Fibroblast of gingiva (primary cell): Measurements from ENCODE around the gene PELI2.
A peak's percentile ranks its signal among the peaks of the same experiment; 100 is the strongest.

Source experiments
- DNase-seq: peaks from one replicate; pipeline ENCODE4 v3.0.0-alpha.2; 2011; ENCODE audit warnings: low read depth

PELI2 gene

DNA sequence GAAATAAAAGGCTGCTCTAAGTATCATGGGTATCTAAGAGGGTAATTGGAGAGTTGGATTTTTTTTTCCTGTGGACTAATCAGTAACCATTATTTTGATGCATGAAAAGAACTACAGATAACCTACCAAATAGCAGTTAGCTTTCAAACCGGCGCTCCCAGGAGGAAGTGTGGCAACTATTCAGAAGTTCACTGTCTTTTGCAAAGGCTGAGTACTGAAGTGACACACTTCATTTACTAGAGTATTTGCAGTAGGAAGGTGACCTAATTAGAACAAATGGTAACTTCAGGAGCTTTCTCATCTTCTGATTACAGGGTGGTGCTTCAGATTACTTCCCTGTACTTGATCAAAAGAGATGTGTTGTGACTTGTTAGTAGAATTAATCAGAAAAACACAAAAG, 87.7 kb downstream of the PELI2 start:
- no peak for DNase-seq

DNA sequence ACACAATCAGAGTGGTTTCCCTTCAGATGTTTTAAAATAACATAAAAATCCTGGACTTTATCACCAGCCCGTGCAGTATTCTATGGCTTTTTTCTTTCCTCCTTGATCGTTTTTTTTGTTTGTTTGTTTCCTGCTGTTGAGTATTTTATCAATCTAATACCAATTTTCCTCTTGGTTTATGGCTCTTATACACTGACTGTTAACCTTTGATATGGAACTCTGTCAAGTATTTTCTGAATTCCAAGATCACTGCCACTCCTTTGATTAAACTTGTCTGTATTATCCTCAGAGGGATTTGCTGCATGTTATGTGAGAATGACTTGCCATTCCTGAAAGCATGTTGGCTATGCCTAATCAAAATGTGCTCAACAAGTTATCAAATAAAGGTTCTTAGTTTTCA, 88.4 kb downstream of the PELI2 start:
- DNase-seq, result no peak

DNA sequence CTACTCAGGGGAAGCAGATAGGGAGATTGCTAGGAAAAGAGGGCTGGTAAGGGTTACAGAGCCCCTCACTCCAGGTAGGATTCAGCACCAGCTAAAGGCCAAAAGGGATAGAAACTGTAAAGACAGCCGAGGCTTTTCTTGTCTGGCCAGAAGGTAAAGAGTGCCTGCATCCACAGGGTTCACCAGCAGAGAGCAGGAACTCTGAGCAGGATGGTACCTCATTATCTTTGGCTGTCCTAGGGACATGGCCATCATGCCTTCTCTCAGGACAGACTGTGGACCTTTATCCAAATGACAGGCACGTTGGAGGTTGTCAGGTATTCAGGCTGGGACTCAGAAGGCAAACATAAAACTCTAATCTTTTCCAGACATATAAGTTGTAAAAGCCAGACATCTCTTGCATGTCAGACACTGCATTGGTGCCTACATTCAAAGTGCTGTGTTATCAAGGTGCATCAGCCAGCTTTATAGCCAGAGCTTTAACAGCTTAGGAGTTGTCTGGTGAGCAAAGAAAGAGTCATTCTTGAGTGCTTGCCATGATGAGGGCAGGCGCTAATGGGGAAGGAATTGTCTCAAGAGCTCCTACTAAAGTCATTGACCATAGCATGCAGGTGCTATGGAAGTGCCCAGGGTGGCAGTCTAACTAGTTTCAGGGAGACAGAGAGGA, 89.5 kb downstream of the PELI2 start:
- no peak for DNase-seq

DNA sequence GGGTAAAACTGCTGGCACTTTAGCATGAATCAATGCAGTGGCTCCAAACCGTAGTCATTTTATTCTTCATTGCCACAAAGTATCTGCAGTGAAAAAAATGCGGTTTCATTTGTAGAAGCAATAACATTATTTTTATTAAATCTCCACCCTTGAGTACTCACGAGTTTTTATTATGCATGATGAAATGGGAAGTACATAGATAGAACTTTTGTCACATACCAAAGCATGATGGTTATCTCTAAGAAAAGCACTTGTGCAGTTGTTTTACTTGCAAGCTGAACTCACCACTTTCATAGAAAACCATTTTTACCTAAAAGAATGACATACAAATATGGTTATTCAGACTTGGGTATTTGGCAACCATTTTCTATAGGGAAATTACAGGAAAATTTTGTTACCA, 90.3 kb downstream of the PELI2 start:
- DNase-seq, result no peak

DNA sequence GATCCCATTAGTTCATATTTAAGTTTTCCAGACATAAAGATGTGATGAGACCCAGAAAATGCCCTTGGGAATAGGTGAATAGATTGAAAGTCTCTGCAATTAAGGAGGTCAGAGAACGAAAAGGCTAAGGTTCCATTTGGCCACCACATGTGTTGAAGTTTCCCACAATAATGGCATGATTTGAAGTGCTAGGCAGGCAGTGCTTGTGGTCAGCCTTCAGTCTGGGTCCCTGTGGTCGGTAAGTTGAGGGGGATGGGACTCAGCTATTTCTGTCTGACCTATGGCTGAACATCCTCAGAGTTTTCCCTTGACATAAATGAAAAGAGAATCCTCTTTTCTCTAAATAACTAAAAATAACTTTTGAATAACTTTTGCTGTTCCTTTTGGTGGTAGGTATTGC, 92.4 kb downstream of the PELI2 start:
- no peak for DNase-seq

DNA sequence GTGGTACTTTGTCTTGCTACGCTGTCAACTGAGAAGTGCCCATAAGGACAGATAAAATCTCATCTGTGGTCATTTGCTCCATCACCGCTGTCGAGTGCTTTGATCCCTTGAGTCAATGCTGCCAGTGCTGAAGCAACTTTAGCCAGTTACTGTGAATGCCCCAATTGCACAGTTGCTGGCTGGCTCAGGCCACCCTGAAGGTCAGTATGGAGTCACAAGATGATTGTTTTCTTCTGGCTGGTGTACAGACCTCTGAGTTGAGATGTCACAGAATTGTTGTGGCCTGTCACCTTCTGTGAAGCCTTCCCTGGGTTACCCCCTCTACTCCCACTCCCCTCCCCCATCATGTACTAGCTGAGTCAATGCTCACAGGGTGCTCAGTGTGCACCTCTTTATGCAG, 92.9 kb downstream of the PELI2 start:
- DNase-seq, result no peak

DNA sequence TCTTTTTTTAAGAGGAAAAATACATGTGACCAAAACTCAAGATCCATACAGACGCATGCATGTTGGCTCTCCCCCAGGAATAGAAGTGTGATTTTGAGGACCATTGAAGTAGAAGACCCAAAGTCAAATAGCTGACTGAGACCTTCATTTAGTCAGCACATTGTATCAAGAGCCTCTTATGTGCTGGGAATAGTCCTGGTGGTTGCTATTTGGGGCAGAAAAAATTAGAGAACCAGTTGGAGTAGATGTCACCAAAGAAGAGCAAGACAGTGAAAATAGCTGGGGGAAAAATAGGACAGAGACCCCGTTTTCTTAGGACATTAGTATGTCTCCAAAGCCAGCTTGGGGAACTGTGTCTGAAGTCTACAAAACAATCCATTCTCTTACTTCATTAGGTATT, 93.6 kb downstream of the PELI2 start:
- no peak for DNase-seq

DNA sequence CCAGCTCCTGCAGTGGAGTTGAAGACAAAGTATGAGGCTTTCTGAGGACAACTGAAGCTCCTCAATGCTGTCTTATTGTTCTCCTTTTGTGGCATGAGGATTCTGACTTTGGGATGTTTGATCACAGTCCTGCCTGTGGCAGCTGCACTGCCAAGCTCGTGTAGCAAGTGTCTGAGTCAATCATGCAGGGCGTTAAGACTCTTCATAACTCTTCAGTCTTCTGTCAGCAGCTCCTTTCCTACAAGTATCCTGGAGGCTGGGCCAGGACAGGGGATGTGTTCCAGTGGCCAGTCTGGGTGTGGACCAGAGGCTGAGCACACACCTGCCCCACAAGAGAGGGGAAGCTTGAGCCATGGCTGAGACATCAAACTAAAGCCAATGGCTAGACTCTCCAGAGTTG, 94.3 kb downstream of the PELI2 start:
- no peak for DNase-seq

DNA sequence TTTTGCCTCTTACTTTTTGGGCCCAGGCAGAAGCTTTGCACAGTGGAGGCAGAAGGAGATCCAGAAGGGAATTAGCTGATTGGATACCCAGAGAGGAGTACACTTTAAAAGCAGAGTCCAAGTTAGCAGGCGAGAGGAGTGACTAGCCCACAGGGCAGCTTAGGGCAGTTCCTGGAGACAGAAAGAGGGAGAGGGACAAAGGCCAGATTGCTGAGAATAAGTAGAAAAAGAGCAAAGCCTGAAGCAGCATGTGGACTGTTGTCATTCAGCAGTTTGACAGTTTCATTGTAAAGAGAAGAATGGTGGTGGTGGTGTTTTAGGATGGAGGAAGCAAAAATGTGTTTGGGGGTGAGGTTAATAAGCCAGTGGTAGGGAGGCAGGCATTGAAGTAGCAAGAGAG, 95.1 kb downstream of the PELI2 start:
- no peak for DNase-seq

DNA sequence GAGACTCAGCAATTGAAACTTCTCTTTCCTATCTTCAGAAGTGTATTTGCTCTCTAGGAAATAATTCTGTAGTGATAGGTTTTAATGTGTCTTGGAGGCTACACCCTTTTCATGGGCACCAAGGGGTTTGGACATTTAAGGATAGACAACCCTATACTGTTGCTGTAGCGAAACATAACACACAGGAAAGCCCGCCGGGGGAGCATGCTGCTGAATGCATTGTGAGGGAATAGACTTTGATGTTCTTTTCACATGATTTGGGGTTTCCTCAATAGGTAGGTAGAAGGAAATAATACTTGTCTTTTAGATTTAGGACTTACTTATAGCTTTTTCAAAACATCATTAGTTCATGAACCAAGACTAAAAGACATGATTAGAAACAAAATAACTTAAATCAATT, 97.0 kb downstream of the PELI2 start:
- DNase-seq, result no peak

DNA sequence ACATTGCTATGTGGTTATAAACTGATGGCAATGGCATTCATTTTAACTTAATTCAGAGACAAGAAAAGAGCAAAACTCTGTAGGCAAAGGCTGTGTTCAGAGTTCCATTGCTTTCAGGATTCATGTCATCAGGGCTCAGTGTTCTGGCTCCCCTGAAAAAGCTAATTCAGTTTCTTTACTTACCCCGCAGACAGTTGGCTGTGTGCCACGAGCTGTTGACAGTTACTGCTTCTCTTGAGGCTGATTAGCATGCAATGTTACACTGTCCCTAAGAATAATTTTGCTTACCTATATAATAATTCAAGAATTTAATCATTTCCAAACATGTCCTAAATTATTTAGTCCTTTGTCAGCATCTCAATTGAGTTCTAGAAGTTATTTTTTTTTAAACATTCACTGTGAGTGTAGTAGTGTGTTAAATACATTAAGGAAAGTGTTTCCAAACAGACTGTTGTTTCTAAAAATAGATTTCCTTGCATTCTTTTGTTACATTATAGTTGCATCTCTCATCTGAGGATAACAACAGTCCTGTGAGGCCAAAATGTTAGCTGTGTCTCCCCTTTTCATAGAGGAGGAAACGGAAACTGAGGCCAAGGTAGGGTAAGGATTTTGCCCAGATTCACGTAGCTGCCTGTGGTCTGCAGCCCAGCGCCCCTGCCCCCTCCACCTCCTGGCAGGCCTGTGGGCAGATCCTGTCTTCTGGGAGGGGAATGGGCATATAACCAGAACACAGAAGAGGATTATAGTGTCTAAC, 98.6 kb downstream of the PELI2 start:
- DNase-seq, result peak; percentile 23

DNA sequence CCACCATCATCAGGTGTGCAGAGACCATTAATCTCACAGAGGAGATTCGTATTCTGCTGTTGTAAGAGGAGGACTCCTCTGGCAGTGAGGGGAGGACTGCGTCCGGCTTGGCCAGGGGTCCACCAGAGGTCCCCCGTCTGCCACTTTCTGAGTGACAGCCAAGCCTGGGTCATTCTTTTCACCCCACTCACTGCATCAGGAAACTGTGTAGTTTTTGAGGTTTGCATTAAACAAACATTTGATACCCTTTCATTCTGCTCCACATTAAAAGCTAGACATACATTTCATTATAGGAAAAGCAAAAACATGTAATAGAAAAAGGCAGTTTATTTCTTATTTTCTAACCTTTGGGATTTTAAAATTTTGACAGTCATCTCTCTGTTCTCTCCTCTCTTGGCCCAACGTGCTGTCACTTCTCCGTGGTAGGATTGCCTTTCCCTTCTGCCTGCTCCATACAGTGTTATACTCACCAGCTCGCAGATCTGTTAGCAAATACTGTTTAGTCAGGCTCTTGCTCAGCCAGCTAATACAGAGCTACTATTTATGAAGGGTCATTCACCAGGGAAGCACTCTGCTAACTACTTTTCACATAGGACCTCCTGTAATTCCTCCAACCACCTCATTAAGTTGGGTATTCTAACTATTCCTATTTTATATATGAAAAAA, 99.3 kb downstream of the PELI2 start:
- no peak for DNase-seq

DNA sequence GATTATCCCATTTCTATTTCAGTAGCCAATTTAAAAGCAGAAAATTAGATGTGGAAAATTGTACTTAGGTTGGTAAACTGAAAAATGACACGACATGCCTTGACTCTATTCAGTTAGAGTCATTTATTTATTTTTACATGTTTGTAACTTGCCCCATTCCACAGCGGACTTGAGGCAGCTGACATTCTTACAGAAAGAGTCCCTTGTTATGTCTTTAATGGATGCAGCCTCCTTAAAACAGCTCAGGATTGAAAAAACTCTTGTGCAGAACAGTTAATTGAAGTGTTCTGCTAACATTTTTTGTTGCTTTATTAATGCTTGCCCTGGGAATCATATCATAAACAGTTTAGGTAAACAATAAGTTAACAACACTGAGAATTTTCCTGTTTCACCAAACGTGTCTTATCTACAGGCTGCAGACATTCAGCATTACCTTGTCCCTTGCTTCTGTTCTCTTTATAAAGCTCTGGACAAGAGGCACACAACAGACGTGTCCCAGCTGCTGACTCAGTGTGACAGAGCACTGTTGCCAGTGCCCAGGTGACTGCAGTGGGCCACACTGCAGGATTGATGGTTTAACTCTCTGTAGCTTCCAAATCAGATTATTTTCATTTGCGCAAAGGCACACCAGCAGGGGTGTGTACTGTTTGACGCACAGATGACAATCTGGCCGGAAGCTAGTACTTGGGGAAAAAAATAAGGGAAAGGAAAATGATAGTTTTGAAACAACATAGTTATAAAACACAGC, 101.6 kb downstream of the PELI2 start:
- DNase-seq, result no peak

DNA sequence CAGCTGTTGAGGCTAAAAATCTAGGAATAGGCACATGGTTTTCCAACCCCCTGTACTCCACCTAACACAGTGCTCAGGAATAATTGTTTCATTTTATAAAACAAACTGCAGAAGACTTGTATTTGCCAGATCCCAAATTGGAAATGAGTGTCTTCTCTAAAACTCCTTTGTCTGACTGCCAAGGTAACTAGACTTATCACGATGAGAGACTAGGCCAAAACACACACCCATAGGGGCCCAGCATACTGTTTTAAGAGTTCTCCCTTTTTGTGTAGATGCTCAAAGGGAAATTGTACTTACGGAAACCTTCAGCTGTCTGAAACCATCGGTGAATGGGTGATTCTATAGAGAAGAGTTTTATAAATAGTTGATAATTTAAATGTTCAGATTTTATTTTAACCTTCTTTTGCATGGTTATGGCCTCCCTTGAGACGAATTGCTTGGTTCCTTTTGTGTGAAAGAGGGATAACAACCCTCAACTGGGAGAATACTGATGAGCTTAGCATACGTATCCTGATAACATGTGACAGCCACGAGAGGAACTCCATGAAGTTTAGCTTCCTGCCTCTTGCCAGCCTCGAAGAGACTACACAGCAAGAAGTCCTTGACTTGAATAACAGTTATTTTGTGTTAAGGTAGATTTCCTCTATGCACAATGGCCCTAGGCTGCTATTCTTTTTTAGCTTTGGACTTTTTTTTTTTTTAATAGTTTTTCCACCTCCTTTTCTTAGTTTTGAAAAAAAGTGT, 103.3 kb downstream of the PELI2 start:
- DNase-seq, result no peak

DNA sequence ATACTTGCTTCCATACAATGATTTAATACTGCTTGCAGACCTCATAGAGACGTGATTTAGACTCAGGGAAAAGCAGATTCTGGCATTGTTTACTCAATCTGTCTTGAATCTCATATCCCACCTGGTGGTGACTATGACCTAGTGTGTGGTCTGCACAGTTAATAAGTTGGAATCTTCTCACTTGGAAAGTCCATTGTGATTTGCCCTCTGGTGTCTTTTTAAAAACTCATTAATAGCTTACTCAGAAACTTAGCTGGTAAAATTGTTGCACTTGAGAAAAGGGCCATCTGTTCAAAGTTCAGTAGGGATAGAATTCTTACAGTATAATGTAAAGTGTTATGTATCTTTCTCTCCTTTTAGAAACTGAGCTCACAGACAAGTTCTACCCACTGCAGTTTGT, 106.0 kb downstream of the PELI2 start:
- DNase-seq, result no peak

DNA sequence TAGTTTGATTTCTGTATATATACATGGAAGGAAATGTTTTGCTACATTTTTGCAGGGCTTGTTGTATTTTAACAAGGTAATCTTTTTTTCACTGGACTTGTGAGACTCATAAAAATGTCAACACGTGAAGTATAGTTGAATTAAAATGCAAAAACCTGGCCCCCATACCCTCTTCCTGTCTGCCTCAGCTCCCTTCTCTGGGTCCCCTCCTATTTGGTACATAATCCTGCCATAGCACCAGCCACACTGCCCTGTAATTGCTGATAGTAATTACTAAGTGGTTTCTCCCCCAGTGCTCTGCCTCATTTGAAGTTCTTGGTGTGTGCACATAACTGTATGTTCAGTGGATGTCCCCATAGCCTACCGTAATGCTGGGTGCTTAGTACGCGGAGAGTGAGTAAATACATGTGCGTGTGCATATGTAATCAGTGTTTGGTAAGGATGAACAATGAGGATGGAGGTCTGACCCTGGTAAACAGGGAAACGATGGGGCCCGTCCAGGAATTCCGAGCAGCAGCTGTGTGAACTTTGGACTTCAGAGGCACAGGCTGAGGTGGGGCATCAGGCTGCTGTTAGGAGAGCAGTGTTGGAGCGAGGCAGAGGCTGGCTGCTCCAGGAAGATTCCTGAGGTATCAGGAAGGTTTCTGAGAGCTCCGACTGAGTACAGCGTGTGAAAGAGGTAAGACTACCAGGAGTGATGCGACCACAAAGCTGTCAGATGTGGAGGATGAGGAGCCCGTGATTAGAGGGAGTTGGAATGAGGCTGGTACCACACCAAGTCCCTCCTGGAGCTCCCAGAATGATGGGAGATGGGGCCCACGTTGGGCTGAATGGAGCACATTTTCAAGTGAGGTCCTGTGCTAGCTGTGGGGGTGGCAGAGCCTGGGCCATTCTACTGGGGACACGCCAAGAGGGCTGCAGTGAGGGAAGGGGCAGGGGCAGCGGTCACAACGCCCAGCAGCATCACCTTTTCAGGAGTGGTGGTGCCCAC, 106.8 kb downstream of the PELI2 start:
- DNase-seq, result no peak

DNA sequence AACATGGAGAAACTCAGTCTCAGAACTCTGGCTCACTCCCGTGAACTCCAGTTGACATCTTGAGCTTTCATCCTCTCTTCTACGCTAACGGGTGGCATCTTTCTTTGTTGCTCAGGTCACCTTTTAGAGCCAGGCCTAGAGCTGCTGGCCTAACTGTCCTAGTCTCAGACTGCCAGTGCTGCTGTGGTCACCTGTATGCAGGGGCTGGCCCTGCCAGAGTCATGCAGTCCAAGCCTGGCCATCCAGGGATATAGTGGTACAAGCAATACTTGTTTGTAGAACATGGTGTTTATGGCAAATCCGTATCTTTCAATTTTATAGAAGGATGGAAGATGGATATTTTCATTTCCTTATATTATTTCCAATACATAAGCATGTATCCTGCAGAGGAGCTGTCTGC, 117.2 kb downstream of the PELI2 start:
- no peak for DNase-seq

DNA sequence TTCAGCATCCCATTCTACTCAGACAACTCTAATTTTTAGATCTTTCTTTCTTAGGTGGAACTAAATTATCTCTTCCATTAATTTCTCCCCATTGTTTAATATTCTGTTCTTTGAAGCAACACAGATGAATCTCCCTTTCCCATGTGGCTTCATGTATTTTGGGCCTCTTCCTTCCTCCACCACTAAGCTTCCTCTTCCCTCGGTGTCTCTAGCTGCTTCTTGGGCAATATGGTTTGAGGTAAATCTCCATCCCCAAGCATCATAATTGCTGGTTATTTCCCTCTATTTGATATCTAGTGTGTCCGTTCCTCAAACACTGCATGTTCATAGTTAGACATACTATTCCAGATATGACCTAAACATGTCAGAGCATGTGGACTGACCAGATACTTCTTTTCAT, 119.2 kb downstream of the PELI2 start:
- no peak for DNase-seq

DNA sequence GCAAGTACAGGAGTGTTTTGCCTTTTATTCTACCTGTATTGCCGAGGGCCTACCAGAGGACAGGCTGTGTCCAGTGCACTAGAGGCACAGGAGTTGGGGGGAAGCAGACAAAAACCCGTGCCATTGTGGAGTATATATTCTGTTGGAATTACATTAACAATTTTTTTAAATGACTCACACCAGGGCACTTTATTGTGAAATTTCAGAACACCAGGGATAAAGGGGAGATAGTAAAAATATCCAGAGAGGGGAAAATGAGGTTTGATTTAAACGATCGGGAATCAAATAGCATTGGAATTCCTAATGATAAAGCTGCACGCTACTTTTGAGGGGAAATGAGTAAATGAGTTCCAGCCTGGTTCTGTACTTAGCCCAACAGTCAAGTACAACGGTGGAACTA, 123.2 kb downstream of the PELI2 start:
- peak; percentile 11 for DNase-seq

DNA sequence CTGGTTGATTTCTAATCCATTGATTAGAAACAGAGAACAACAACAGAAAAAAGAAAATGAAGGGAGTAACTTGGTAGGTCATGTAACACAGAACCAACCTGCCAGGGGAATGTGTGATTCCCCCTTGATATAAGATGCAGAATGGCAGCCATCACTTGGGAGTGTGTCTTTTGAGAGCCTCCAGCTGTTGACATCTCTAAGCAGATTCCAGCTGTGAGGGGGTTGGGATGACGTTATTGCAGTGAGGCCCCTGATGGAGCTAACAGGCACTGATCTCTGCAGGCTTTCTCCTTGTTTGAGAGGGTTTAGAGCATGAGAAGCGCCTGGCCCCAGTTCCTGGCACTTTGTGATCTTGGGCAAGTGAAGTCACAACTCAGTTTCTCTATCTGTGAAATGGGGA, 124.9 kb downstream of the PELI2 start:
- no peak for DNase-seq
